Central memory CD8-positive, alpha-beta T cell (primary cell): Measurements from ENCODE around the gene NTHL1.
"Not testable (repeated sequence)": the region's sequence is repeated elsewhere in the genome, so short reads cannot be mapped to it uniquely, and the experiment has no call there.

Source experiments
- ATAC-seq: fragments of 150-1000 bp; cut with Tn5 transposase; replicated peaks from 2 replicates; pipeline ENCODE4 v1.10.0; 2022; ENCODE audit warnings: mild to moderate bottlenecking, moderate FRiP score, moderate number of reproducible peaks; ENCODE audit not compliant: poor library complexity, severe bottlenecking; ENCODE audit errors: extremely low read depth
- DNase-seq, 2 donors: peaks; one replicate each; pipeline ENCODE4 v3.0.0; 2021; ENCODE audit warnings: low spot score in 2 of 2
- H3K27ac Mint-ChIP-seq: one replicate; pipeline ENCODE4 v1.8.0; 2022; ENCODE audit warnings: low read depth, mild to moderate bottlenecking, moderate library complexity, mixed read lengths
- H3K27me3 Mint-ChIP-seq: one replicate; pipeline ENCODE4 v1.8.0; 2022; ENCODE audit warnings: mixed read lengths
- H3K36me3 Mint-ChIP-seq: one replicate; pipeline ENCODE4 v1.8.0; 2022; ENCODE audit warnings: mild to moderate bottlenecking, moderate library complexity, mixed read lengths; ENCODE audit not compliant: insufficient read depth
- H3K4me1 Mint-ChIP-seq: one replicate; pipeline ENCODE4 v1.8.0; 2022; ENCODE audit warnings: mixed read lengths
- H3K4me3 Mint-ChIP-seq: one replicate; pipeline ENCODE4 v1.8.0; 2022; ENCODE audit warnings: mild to moderate bottlenecking, moderate library complexity, mixed read lengths
- H3K9me3 Mint-ChIP-seq: one replicate; pipeline ENCODE4 v1.8.0; 2022; ENCODE audit warnings: mixed read lengths

The NTHL1 gene

DNA sequence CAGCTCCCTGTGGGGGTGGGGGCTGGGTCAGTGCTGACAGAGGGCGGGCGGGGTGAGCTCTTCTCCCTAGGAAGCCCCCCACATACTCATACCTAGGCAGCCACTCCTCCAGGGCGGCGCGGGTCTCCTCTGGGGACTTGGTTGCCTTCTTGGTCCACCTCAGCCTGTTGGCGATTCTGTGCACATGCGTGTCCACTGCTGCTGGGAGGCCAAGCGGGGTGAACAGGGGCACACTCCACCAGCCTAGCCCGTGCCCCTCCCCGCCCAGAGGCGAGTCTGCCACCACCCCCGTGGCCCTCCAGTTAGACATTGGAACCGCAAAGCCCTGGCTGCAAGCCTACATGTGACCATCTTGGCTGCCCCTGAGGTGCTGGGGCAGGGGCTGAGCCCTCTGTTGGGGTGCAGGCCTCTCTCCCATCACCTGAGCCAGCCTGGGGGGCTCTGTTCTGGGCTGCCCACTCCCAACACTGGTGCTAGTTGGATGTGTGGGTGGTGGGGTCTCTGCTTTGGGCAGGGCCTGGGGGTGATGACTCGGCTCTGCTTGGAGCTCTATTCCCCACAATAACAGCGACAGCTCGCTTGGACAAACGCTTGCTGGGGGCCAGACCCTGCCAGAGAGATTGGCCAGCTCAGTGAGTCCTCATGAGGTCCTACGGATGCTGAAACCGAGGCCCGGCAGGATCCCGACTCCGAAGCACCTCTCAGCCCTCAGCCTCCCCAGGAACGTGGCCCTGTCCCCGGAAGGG is 7.4 kb downstream of the NTHL1 start:
- Mint-ChIP-seq H3K27me3 (no peaks in the 10 kb centered on the region), H3K27ac (no peak overlapping the region), H3K4me3 (no peak overlapping the region), H3K36me3 (no peaks in the 10 kb centered on the region), H3K9me3 (no peaks in the 10 kb centered on the region), H3K4me1 (no peaks in the 10 kb centered on the region)
- ATAC-seq: no peak
- no peak for DNase-seq

DNA sequence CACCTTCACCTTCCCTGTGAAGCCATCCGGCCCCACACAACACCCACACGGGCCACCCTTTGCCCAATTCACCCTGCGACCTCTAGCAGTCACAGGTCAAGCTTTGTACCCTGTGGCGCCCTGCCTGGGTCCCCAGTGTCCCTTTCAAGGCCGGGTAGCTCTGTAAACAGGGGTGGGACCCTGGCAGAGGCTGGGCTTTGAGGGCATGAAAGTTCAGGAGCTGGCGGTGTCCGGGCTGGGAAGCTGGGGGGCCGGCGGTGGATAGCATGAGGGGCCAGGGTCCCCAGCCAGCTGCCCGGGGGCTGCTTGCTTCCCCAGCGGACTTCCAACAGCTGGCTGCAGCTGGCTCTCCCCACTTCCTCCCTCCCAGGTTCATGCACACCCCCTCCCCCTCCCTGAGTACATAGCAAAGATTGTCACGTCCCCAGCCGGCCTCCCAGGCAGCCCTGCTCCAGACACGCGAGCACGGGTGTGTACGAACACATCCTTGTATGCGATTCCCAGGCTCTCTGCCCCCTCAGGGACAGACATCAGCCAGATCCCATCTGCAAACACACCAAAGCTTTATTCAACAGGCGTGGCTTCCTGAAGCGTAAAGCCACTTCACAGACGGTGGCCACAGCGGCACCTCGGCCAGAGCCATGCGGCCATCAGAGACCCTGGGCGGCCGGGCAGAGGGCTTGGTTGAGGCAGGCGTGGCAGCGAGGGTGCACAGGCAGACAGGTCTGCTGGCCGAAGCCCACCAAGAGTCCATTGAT is 8.2 kb downstream of the NTHL1 start:
- no peaks in the 10 kb centered on the region for H3K9me3 Mint-ChIP-seq
- no peaks in the 10 kb centered on the region for H3K4me1 Mint-ChIP-seq
- H3K36me3 Mint-ChIP-seq: no peaks in the 10 kb centered on the region
- DNase-seq: no peak
- H3K4me3 Mint-ChIP-seq: no peak overlapping the region
- ATAC-seq: no peak
- H3K27me3 Mint-ChIP-seq: no peaks in the 10 kb centered on the region
- H3K27ac Mint-ChIP-seq: no peak overlapping the region

DNA sequence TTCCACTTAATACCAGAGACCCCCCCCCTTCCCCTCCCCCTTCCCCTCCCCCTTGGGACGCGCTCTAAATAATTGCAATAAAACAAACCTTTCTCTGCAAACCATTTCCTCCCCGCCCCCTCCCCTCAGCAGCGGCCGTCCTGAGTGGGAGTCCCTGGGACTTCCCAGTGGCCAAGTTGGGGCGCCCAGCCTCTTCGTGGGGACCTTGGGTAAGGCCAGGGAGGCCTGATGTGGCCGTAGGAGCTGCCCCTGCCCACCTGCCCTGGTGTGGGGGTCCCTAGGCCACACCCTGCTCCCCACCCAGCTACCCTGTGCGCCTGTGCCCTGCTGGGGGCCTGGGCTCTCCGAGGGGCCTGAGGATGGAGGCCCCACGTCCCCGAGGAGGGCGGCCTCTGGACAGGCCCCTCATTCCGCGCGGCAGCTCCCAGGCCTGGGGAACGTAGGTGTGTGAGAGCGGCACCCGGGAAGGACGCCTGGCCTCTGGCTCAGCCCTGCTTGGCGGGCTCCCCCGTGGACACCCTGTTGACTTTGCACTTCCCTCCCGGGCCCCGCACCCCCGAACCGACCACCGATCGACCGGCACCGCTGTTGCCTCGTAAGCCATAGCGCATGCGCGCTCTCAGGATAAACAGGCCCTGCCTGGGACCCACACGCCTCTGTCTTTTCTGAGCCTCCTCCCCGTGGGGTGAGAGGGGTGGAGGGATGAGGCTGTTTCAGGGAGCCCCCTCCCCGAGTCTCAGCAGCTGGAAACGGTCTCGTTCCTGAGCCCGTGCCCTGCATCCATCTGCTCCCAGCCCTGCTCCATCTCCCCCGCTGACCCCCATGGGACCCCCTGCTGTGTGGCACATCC is 9.0 kb downstream of the NTHL1 start:
- no peaks in the 10 kb centered on the region for H3K27me3 Mint-ChIP-seq
- no peak overlapping the region for H3K4me3 Mint-ChIP-seq
- no peaks in the 10 kb centered on the region for H3K36me3 Mint-ChIP-seq
- no peaks in the 10 kb centered on the region for H3K9me3 Mint-ChIP-seq
- no peak overlapping the region for H3K27ac Mint-ChIP-seq
- ATAC-seq: no peak
- DNase-seq: no peak
- H3K4me1 Mint-ChIP-seq: no peaks in the 10 kb centered on the region

DNA sequence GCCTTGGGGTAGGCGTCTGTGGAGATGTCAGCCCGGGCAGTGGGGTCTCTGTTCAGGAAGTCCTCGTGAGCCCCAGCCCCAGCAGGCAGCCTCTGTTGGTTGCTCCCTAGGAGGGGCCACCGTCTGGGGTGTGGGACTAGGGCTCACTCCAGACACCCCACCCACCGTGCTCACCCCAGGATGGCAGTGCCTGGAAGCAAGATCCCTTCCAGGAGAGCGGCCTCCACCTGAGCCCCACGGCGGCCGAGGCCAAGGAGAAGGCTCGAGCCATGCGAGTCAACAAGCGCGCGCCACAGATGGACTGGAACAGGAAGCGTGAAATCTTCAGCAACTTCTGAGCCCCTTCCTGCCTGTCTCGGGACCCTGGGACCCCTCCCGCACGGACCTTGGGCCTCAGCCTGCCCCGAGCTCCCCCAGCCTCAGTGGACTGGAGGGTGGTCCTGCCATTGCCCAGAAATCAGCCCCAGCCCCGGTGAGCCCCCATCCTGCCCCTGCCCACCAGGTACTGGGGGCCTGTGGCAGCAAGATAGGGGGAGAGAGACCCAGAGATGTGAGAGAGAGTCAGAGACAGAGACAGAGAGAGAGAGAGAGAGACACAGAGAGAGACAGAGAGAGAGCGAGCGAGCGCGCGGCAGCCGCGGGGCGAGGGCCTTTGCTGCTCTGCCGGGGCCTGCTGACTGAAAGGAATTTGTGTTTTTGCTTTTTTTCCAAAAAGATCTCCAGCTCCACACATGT is 9.8 kb downstream of the NTHL1 start:
- Mint-ChIP-seq H3K4me1 (no peaks in the 10 kb centered on the region), H3K27me3 (no peaks in the 10 kb centered on the region), H3K4me3 (no peak overlapping the region), H3K9me3 (no peaks in the 10 kb centered on the region), H3K36me3 (no peaks in the 10 kb centered on the region), H3K27ac (no peak overlapping the region)
- ATAC-seq (no peak), DNase-seq (no peak)

DNA sequence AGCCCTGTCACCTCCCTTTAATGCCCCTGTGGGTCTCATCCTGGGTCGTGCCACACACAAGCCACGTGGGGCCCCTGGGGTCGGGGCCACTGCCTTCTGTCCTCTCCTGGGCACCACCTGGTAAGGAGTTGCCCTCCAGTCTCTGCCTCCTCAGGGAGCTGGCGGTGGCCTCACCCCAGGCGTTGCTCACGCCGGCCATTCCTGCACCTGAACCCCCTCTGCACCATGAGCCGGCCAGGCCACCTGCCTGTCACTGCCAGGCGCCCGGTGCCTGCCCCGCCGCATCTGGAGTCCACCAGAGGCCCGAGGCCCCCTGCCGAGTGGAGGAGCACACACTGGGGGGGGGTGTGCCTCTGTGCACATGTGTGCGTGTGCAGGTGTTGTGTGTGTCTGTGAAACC is 10.5 kb downstream of the NTHL1 start:
- H3K27me3 Mint-ChIP-seq: no peaks in the 10 kb centered on the region
- no peaks in the 10 kb centered on the region for H3K36me3 Mint-ChIP-seq
- no peaks in the 10 kb centered on the region for H3K4me1 Mint-ChIP-seq
- H3K27ac Mint-ChIP-seq: no peak overlapping the region
- no peaks in the 10 kb centered on the region for H3K9me3 Mint-ChIP-seq
- H3K4me3 Mint-ChIP-seq: no peak overlapping the region
- ATAC-seq (no peak), DNase-seq (no peak)

DNA sequence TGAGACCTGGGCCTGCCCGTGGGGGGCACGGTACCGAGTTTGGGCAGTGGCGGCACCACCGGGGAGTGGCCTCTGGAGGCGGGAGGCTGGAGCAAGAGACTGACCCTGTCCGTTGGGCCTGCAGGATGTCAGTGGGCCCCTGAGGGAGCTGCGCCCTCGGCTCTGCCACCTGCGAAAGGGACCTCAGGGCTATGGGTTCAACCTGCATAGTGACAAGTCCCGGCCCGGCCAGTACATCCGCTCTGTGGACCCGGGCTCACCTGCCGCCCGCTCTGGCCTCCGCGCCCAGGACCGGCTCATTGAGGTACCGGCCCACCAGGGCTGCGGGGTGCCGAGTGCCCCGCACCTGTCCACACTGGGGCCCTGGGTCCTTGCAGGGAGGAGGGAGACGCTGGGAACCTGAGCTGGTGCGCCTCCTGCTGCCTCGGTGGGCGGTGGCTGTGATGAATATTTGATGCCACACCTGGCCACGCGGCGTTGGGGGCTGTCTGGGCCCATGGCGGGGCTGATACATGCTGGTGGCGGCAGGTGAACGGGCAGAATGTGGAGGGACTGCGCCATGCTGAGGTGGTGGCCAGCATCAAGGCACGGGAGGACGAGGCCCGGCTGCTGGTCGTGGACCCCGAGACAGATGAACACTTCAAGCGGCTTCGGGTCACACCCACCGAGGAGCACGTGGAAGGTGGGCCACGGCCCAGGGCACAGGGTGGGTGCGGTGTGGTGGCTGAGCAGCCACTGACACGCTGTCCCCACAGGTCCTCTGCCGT is 11.3 kb downstream of the NTHL1 start:
- H3K4me1 Mint-ChIP-seq: no peaks in the 10 kb centered on the region
- no peaks in the 10 kb centered on the region for H3K36me3 Mint-ChIP-seq
- ATAC-seq: no peak
- no peak for DNase-seq
- H3K9me3 Mint-ChIP-seq: no peaks in the 10 kb centered on the region
- H3K27ac Mint-ChIP-seq: no peak overlapping the region
- no peaks in the 10 kb centered on the region for H3K27me3 Mint-ChIP-seq
- H3K4me3 Mint-ChIP-seq: no peak overlapping the region

DNA sequence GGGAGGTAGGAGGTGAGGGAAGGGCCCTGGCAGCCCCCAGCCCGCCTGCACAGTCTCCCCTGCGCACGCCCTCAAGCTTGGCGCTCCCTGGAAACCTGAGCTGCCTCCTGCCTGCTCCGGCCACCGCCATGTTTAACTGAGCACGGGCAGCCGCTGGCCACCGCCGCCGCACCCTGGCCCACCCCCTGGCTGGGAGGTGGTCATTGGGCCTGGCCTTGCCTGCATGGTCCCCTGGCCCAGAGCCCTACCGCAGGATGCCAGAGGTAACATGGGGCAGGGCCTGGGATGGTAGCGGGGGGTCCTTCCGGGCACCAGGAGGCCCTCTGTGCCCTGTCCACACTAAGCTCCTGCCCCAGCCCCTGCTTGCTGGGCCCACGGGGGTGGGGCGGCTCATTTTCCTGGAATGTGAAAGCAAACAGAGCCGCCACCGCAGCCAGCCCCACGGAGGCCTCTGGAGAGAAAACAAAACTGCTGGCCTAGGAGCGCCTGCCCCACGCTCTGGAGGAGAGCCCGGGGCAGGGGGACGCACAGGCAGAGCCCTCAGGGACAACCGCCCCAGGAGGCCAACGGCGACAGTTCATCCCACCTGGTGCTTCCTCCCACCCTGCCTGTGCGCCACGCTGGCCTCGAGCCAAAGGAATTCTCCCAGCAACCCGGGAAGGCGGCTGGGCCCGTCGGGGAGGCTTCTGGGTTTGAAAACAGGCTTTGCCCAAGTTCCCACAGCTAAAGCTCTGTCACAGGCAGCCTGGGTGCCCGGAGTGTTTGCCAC is 12.0 kb downstream of the NTHL1 start:
- Mint-ChIP-seq H3K4me3 (no peak overlapping the region), H3K27me3 (no peaks in the 10 kb centered on the region), H3K27ac (no peak overlapping the region), H3K36me3 (no peaks in the 10 kb centered on the region), H3K4me1 (no peaks in the 10 kb centered on the region), H3K9me3 (no peaks in the 10 kb centered on the region)
- ATAC-seq: no peak
- DNase-seq: no peak

DNA sequence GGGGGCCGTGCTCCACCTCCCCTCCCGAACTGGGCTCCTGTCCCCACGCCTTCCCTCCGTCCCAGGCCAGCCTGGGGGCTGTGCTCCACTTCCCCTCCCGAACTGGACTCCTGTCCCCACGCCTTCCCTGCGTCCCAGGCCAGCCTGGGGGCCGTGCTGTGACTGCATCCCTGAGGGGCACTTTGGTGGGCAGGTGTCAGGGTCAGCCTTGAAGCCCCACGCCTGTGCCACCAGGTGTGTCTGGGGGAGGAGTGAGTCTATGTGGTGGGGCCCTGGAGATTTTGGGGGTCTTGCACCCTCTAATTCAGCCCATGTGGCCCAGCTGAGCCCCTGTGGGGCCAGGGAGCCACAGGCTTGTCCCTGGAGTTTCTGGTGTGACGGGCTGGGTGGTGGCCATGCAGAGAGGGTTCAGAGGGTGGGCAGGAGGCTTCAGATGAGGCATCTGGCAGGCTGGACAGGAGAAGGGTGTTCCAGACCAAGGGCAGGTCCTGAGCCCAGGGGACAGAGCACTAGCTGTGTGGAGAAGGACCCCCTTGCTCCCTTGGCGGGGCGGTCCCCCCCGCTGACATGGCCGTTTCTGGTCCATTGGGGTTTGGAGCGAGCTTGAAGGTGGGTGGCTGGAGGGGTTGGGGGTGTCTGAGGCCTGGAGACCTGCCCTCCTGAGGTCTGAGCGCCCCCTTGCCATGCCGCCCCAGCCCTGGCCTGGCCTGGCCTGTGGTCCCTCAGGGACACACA is 12.8 kb downstream of the NTHL1 start:
- no peak overlapping the region for H3K27ac Mint-ChIP-seq
- no peaks in the 10 kb centered on the region for H3K36me3 Mint-ChIP-seq
- DNase-seq: no peak
- ATAC-seq: no peak
- H3K27me3 Mint-ChIP-seq: no peaks in the 10 kb centered on the region
- H3K4me3 Mint-ChIP-seq: no peak overlapping the region
- H3K9me3 Mint-ChIP-seq: no peaks in the 10 kb centered on the region
- H3K4me1 Mint-ChIP-seq: no peaks in the 10 kb centered on the region

DNA sequence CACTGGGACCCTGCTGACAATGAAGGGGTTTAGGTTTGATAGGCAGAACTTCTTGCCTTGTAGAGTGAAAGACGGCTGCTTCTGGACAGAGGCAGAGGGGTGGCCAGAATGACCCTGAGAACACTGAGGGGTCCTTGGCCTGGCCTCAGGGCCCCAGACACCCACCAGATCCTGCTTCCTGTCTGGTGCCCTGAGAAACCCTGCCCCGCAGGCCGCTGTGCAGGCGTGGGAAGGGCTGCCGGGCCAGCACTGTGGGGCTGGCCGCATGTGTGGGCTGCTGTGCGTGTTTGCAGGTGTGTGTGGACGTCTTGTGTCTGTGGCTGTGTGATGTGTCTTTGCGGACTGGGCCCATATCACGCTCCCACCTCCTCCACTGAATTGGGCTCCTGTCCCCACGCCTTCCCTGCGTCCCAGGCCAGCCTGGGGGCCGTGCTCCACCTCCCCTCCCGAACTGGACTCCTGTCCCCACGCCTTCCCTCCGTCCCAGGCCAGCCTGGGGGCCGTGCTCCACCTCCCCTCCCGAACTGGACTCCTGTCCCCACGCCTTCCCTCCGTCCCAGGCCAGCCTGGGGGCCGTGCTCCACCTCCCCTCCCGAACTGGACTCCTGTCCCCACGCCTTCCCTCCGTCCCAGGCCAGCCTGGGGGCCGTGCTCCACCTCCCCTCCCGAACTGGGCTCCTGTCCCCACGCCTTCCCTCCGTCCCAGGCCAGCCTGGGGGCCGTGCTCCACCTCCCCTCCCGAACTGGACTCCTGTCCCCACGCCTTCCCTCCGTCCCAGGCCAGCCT is 13.5 kb downstream of the NTHL1 start:
- H3K4me3 Mint-ChIP-seq, H3K27ac Mint-ChIP-seq, H3K36me3 Mint-ChIP-seq, H3K9me3 Mint-ChIP-seq, DNase-seq, H3K27me3 Mint-ChIP-seq, H3K4me1 Mint-ChIP-seq, ATAC-seq: not testable (repeated sequence)

DNA sequence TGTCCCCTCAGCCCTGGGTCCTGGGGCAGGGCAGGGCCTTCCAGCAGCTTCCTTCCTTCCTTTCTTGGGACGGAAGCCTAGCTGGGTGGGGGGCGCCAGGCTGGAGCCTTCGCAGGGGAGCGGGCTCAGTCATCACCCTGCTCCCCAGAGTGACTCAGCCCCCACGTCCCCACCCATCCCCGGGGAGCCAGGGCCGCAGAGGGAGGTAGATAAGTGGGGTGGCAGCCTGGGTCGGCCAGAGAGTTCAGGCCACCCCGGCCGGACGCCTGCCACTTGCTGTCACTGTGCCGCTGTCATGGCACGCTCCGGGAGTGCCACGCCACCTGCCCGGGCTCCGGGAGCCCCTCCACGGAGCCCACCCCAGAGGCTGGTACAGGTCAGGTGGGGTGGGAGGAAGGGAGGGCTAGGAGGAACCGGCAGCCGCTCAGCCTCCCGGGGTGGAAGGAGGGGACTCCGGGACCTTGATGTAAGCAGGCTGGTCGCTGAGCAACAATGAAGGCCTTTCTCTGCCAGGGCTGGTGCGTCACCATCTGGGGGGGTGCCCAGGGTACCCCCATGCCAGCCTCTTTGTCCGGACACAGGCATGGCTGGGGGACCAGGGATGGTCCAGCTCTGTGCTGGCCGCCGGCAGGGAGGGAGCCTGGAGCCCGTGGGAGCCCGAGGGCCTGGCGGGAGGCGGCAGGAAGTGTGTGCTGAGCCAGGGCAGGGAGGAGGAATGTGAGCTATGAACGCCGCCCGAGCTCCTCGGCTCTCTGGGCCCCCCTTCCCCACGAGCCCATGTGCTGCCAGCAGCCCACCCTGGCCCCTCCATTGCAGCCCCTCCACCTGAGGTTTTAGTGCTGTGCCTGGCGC is 14.4 kb downstream of the NTHL1 start:
- no peak for ATAC-seq
- H3K9me3 Mint-ChIP-seq: no peaks in the 10 kb centered on the region
- no peak for DNase-seq
- no peaks in the 10 kb centered on the region for H3K27me3 Mint-ChIP-seq
- H3K4me1 Mint-ChIP-seq: no peaks in the 10 kb centered on the region
- H3K27ac Mint-ChIP-seq: no peak overlapping the region
- no peak overlapping the region for H3K4me3 Mint-ChIP-seq
- H3K36me3 Mint-ChIP-seq: no peaks in the 10 kb centered on the region
